K562 (cell line): ENCODE results near the gene ZNF92. TPM values are rescaled to one million over a fixed set of nuclear protein-coding genes. Genes with fewer than 3 reads are reported as not detected.

Experiments used
- IRF9 ChIP-seq: fragments of 450-650 bp; IDR thresholded peaks from 2 replicates; pipeline ENCODE4 v1.6.1; 2016; ENCODE audit warnings: missing biosample characterization, missing genetic modification characterization
- MGA ChIP-seq: fragments of 450-650 bp; IDR thresholded peaks from 2 replicates; pipeline ENCODE4 v1.6.1; 2016; ENCODE audit warnings: mild to moderate bottlenecking, moderate library complexity
- MLX ChIP-seq, 2 experiments: fragments of 450-650 bp in 1 of 2; sonication (generic) in 1 of 2; formaldehyde crosslinking; conservative IDR thresholded peaks; 2 replicates each; pipeline versions ENCODE4 v1.4.0 to v1.8.1; 2020 to 2022; ENCODE audit warnings: mild to moderate bottlenecking in 1 of 2, missing genetic modification reagents in 1 of 2
- SIRT6 ChIP-seq: IDR thresholded peaks from one replicate; pipeline ENCODE4 v1.6.1; 2012; ENCODE audit warnings: low read depth, mild to moderate bottlenecking, control low read depth, inconsistent platforms, low read length, moderate library complexity
- ZBTB2 ChIP-seq: fragments of 450-650 bp; IDR thresholded peaks from 2 replicates; pipeline ENCODE4 v1.6.1; 2016; ENCODE audit warnings: antibody characterized with exemption
- ZBTB8A ChIP-seq: fragments of 450-650 bp; IDR thresholded peaks from 2 replicates; pipeline ENCODE4 v1.6.1; 2018; ENCODE audit warnings: mild to moderate bottlenecking, moderate library complexity; ENCODE audit not compliant: partially characterized antibody
- ZFP36 ChIP-seq: fragments of 150-350 bp; IDR thresholded peaks from 2 replicates; pipeline ENCODE4 v1.6.1; 2018; ENCODE audit warnings: low read length, low read depth; ENCODE audit not compliant: partially characterized antibody
- ZNF436 ChIP-seq: fragments of 250-450, 450-650 bp; sonication (Bioruptor Pico); formaldehyde crosslinking; IDR thresholded peaks from 2 replicates; pipeline ENCODE4 v1.7.0; 2020; ENCODE audit warnings: mild to moderate bottlenecking
- polyA plus RNA-seq, 8 experiments: library from polyadenylated mRNA; depleted of rRNA in 4 of 8; stranded (reverse) in 5 of 8; unstranded in 3 of 8; fragments of >200 nt; fragmentation: Nextera tagmentation in 2 of 8; fragmentation: Illumina TruSeq in 1 of 8; extraction: Ambion mirVana in 2 of 8; extraction: Trizol in 1 of 8; gene quantifications; 2 replicates each; pipeline versions ENCODE4 v1.2.1 to v1.2.3, GENCODE V29; 2011 to 2014; ENCODE audit warnings: inconsistent platforms in 1 of 8, missing spikeins in 1 of 8
- total RNA-seq, 7 experiments: library from RNA; depleted of rRNA in 6 of 7; stranded (reverse); fragments of >200 nt in 6 of 7; fragmentation: Illumina TruSeq in 2 of 7; extraction: Trizol in 2 of 7; gene quantifications; 2 replicates each; pipeline versions ENCODE4 v1.2.1 to v1.2.3, GENCODE V29; 2011 to 2021; ENCODE audit warnings: low replicate concordance in 1 of 7

ZNF92 gene
- total and polyA plus RNA-seq, 9 of the 15 experiments (the other 6 are each of a cell fraction or from before 2014, with no cell fraction given): 8.9 to 29.4 (median 12.5) TPM

DNA sequence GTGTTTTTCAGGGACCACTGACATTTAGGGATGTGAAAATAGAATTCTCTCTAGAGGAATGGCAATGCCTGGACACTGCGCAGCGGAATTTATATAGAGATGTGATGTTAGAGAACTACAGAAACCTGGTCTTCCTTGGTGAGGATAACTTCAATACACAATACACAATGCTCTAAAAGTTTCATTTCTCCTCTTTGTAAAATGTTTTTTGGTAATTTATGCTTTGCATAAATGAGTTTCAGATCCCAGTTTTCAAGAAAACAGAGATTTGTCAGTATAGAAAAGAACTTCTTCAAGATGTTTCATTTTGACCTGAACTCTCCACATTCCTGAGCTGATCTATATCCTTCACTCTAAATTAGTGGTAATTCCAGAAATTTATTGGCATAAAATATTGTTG is 14.2 kb downstream of the ZNF92 start (continued):
- TF ChIP-seq ZNF436 (CRISPR knock-in tag): no peak
- TF ChIP-seq MLX (CRISPR knock-in tag; conservative IDR thresholded peaks at IDR 0.05): no peak
- TF ChIP-seq SIRT6: no peak
- TF ChIP-seq ZFP36: no peak
- TF ChIP-seq IRF9 (tag): no peak
- TF ChIP-seq ZBTB8A: no peak
- no peak for TF ChIP-seq MGA
- no peak for TF ChIP-seq ZBTB2
